Measurements from ENCODE around the gene SCUBE3.

DNA sequence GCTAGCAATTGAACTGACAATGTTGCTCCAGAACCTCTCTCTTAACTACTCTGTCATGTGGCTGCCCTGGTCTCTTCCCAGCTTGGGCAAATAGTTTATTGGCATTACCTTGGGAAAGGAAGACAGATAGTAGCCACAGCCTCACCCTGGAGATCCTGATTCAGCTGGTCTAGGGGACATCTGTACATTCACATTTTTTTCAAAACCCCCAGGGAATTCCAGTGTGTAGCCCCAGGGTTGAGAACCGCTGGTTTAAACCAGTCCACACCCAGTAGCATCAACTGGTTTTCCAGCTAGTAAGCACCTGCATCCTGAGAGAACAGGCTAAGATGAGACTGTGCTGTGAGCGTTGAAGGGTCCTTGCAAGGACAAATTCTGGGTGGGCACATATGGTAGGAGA, 9.6 kb downstream of the SCUBE3 start:
- TF ChIP-seq POLR2AphosphoS5 (IDR thresholded peaks at IDR 0.05): no peak
- TF ChIP-seq, protein P1, sequence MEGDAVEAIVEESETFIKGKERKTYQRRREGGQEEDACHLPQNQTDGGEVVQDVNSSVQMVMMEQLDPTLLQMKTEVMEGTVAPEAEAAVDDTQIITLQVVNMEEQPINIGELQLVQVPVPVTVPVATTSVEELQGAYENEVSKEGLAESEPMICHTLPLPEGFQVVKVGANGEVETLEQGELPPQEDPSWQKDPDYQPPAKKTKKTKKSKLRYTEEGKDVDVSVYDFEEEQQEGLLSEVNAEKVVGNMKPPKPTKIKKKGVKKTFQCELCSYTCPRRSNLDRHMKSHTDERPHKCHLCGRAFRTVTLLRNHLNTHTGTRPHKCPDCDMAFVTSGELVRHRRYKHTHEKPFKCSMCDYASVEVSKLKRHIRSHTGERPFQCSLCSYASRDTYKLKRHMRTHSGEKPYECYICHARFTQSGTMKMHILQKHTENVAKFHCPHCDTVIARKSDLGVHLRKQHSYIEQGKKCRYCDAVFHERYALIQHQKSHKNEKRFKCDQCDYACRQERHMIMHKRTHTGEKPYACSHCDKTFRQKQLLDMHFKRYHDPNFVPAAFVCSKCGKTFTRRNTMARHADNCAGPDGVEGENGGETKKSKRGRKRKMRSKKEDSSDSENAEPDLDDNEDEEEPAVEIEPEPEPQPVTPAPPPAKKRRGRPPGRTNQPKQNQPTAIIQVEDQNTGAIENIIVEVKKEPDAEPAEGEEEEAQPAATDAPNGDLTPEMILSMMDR (IDR thresholded peaks at IDR 0.05 in 8 of 11, conservative IDR thresholded peaks at IDR 0.05 in 3 of 11): no peak
